Smooth muscle cell (in vitro differentiated cells): ENCODE results near the gene UNC5A. TPM values are rescaled to one million over a fixed set of nuclear protein-coding genes. Genes with fewer than 3 reads are reported as not detected.

Experiments
- DNase-seq: peaks from one replicate; lab custom pipeline; 2025; ENCODE audit not compliant: unreplicated experiment; lab: John Stamatoyannopoulos, UW
- H2AFZ ChIP-seq: fragments of 200-600 bp; sonication (generic); 2 replicates; pipeline ENCODE4 v1.6.0; 2016; ENCODE audit warnings: antibody characterized with exemption, low read depth, mild to moderate bottlenecking
- H3F3A ChIP-seq: fragments of 200-600 bp; sonication (generic); 2 replicates; pipeline ENCODE4 v1.6.0; 2017; ENCODE audit warnings: antibody characterized with exemption, low read depth
- H3K27ac ChIP-seq: fragments of 200-600 bp; sonication (generic); 2 replicates; pipeline ENCODE4 v1.5.1; 2016; ENCODE audit warnings: low read depth, mild to moderate bottlenecking
- H3K27me3 ChIP-seq: fragments of 200-600 bp; sonication (generic); 2 replicates; pipeline ENCODE4 v1.6.1; 2016; ENCODE audit warnings: low read depth, mild to moderate bottlenecking
- H3K36me3 ChIP-seq: fragments of 200-600 bp; sonication (generic); 2 replicates; pipeline ENCODE4 v1.5.1; 2016; ENCODE audit warnings: low read depth
- H3K4me1 ChIP-seq: fragments of 200-600 bp; sonication (generic); 2 replicates; pipeline ENCODE4 v1.5.1; 2016; ENCODE audit warnings: low read depth
- H3K4me2 ChIP-seq: fragments of 200-600 bp; sonication (generic); 2 replicates; pipeline ENCODE4 v1.6.0; 2016; ENCODE audit warnings: mild to moderate bottlenecking
- H3K4me3 ChIP-seq: fragments of 200-600 bp; sonication (generic); 2 replicates; pipeline ENCODE4 v1.5.1; 2016; ENCODE audit warnings: mild to moderate bottlenecking
- H3K79me2 ChIP-seq: fragments of 200-600 bp; sonication (generic); 2 replicates; pipeline ENCODE4 v1.6.0; 2016; ENCODE audit warnings: low read depth, mild to moderate bottlenecking
- H3K9ac ChIP-seq: fragments of 200-600 bp; sonication (generic); 2 replicates; pipeline ENCODE4 v1.6.0; 2016; ENCODE audit warnings: low read depth
- H3K9me3 ChIP-seq: fragments of 200-600 bp; sonication (generic); replicated peaks from 2 replicates; pipeline ENCODE4 v1.5.1; 2016; ENCODE audit warnings: low read depth
- H4K20me1 ChIP-seq: fragments of 200-600 bp; sonication (generic); 2 replicates; pipeline ENCODE4 v1.6.0; 2016; ENCODE audit warnings: low read depth
- WGBS: methylation state at CpG from one replicate; pipeline ENCODE4 v1.1.7; 2016; ENCODE audit warnings: low lambda C conversion rate; 5-methylcytosine and 5-hydroxymethylcytosine counted together
- polyA plus RNA-seq: library from polyadenylated mRNA; unstranded; fragments of >200 nt; fragmentation: Nextera tagmentation; extraction: Ambion mirVana; gene quantifications from 2 replicates; pipeline ENCODE4 v1.2.1, GENCODE V29; 2016
- total RNA-seq: library from RNA; depleted of rRNA; stranded (reverse); fragments of >200 nt; gene quantifications from 2 replicates; pipeline ENCODE4 v1.2.3, GENCODE V29; 2014
- TF ChIP-seq, protein P1 (sequence below): fragments of 200-600 bp; sonication (generic); IDR thresholded peaks from 2 replicates; pipeline ENCODE4 v1.5.1; 2017; ENCODE audit warnings: borderline replicate concordance, mild to moderate bottlenecking, antibody characterized with exemption; ENCODE audit not compliant: insufficient read depth, poor library complexity, severe bottlenecking

Gene UNC5A
- total and polyA plus RNA-seq, 2 experiments from 2014 or later = not detected

DNA sequence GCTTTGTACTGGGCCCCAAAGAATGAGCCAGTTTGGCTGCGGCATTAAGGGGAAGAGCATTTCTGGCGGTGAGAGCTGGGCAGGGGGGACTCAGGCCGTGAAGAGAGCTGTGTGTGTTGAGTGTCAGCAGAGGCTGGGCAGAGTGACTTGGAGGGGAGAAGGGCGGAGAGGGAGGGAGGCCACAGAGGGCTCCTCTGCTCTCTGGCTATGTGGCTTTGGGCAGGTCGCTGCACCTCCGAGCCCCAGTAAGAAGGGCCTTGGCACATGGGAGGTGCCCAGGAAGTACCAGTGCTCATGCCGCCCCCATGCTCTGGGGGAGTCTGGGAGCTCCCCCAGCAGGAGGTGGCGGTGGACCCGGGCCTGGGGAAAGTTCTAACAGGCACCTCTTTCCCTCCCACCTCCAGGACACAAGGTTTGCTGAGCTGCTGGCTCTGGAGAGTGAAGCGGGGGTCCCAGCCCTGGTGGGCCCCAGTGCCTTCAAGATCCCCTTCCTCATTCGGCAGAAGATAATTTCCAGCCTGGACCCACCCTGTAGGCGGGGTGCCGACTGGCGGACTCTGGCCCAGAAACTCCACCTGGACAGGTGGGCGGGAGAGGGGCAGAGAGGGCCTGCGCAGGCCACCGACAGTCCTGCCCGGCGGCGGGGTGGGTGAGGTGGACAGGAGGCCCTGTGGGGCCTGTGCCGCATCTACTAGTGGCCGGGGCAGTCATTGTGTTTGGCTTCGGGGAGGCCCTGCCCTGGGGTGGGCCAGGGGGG is 68.7 kb downstream of the UNC5A start:
- Histone ChIP-seq H3K27ac (no peak overlapping the region), H3F3A (no peaks in the 10 kb centered on the region), H3K4me1 (no peaks in the 10 kb centered on the region), H2AFZ (no peak overlapping the region), H3K79me2 (no peaks in the 10 kb centered on the region), H3K36me3 (no peaks in the 10 kb centered on the region), H3K9me3 (no peaks in the 10 kb centered on the region), H3K4me3 (no peak overlapping the region), H3K4me2 (no peak overlapping the region), H3K27me3 (peaks cover 22% of the 10 kb centered on the region), H3K9ac (no peak overlapping the region), H4K20me1 (no peaks in the 10 kb centered on the region)
- 91% methylated on average over 20 of the region's 23 CpGs for WGBS
- TF ChIP-seq, protein P1, sequence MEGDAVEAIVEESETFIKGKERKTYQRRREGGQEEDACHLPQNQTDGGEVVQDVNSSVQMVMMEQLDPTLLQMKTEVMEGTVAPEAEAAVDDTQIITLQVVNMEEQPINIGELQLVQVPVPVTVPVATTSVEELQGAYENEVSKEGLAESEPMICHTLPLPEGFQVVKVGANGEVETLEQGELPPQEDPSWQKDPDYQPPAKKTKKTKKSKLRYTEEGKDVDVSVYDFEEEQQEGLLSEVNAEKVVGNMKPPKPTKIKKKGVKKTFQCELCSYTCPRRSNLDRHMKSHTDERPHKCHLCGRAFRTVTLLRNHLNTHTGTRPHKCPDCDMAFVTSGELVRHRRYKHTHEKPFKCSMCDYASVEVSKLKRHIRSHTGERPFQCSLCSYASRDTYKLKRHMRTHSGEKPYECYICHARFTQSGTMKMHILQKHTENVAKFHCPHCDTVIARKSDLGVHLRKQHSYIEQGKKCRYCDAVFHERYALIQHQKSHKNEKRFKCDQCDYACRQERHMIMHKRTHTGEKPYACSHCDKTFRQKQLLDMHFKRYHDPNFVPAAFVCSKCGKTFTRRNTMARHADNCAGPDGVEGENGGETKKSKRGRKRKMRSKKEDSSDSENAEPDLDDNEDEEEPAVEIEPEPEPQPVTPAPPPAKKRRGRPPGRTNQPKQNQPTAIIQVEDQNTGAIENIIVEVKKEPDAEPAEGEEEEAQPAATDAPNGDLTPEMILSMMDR = no peak
- no peak for DNase-seq

DNA sequence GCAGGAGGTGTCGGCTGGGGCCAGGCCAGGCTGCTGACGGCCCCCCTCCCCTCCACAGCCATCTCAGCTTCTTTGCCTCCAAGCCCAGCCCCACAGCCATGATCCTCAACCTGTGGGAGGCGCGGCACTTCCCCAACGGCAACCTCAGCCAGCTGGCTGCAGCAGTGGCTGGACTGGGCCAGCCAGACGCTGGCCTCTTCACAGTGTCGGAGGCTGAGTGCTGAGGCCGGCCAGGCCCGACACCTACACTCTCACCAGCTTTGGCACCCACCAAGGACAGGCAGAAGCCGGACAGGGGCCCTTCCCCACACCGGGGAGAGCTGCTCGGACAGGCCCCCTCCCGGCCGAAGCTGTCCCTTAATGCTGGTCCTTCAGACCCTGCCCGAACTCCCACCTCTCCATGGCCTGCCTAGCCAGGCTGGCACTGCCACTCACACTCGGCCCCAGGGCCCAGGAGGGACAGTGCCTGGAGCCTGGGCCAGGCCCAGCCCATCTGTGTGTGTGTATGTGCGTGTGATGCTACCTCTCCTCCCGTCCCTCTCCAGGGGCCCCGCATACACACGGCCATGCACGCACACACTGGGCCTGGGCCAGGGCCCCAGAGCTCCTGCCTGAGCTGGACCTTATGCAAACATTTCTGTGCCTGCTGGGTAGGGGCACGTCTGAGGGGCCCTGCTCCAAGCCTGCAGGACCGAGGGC is 69.5 kb downstream of the UNC5A start:
- 92% methylated on average over 22 of the region's 23 CpGs for WGBS

DNA sequence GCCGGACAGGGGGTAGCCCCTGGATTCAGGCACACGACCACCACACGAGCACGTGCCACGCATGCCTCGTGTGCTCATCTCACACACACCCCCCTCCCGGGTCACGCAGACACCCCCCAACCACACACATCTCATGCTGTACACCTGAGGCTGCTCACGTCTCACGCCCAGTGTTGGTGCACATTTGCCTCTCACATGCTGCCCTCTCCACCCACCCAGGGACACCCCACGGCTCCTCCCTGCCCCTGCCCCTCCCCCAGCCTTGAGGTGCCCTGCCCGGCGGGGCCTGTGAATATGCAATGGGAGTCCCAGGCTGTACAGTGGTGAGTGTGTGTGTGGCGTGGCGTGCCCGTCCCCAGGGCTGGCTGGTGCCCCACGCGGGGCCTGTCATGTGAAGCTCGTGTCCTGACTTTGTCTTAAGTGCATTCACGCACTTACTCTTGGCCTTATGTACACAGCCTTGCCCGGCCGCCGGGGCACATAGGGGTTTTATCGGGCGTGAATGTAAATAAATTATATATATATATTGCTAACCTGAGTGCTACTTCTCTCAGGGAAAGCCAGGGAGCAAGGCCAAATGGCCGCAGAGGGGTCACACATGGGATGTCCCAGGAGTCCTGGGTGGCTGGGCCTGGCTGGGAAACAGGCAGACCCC is 70.1 kb downstream of the UNC5A start:
- Histone ChIP-seq H4K20me1 (no peaks in the 10 kb centered on the region), H3K79me2 (no peaks in the 10 kb centered on the region), H3K36me3 (no peaks in the 10 kb centered on the region), H2AFZ (no peak overlapping the region), H3K4me3 (no peak overlapping the region), H3K4me2 (no peak overlapping the region), H3K27ac (no peak overlapping the region), H3K9me3 (no peaks in the 10 kb centered on the region), H3K27me3 (peaks cover 15% of the 10 kb centered on the region), H3K4me1 (no peaks in the 10 kb centered on the region), H3F3A (no peaks in the 10 kb centered on the region), H3K9ac (no peak overlapping the region)
- 97% methylated on average over 25 of the region's 26 CpGs for WGBS
- DNase-seq = no peak
- TF ChIP-seq, protein P1 = no peak

More for the DNA sequence above, 69.5 kb downstream of the UNC5A start:
- H3K27ac ChIP-seq = no peak overlapping the region
- no peak for DNase-seq
- H2AFZ ChIP-seq = no peak overlapping the region
- TF ChIP-seq, protein P1 = no peak
- H3K4me3 ChIP-seq = no peak overlapping the region
- H3K9me3 ChIP-seq = no peaks in the 10 kb centered on the region
- H3K36me3 ChIP-seq = no peaks in the 10 kb centered on the region
- peaks cover 17% of the 10 kb centered on the region for H3K27me3 ChIP-seq
- no peak overlapping the region for H3K9ac ChIP-seq
- no peaks in the 10 kb centered on the region for H4K20me1 ChIP-seq
- no peaks in the 10 kb centered on the region for H3K79me2 ChIP-seq
- no peak overlapping the region for H3K4me2 ChIP-seq
- no peaks in the 10 kb centered on the region for H3K4me1 ChIP-seq
- no peaks in the 10 kb centered on the region for H3F3A ChIP-seq
